ENCODE measurements around the gene CNTNAP5. TPM values are rescaled to one million over a fixed set of nuclear protein-coding genes. Genes with fewer than 3 reads are reported as not detected.

Gene CNTNAP5
- total RNA-seq, 2 experiments from 2014 or later: not detected

DNA sequence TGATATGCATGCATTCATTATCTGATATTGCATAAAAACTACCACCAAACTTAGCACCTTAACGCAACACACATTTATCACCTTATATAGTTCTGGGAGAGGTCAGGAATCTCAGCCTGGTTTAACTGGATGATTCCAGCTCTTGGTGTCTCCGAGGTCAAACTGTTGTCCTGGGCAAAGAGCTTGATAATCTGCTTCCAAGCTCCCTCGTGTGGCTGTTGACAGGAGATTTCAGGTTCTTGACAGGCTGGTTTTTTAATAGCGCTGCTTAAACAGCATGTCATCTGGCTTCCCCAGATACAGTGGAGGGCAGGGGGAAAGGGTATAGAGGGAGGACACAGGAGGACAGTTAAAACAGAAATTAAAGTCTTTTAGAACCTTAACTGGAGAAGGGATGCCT lies 785.0 kb downstream of the CNTNAP5 start:
- H3K9me3 ChIP-seq (ENCODE audit: control insufficient read depth in 1 of 2, insufficient read depth in 1 of 2, low read length in 2 of 2): peaks cover 0 to 5% of the 10 kb centered on the region in 2 experiments
- peaks cover 7% of the 10 kb centered on the region for H3K9me3 Mint-ChIP-seq
- no peaks in the 10 kb centered on the region for H3K27me3 Mint-ChIP-seq
- TF ChIP-seq, protein P1, sequence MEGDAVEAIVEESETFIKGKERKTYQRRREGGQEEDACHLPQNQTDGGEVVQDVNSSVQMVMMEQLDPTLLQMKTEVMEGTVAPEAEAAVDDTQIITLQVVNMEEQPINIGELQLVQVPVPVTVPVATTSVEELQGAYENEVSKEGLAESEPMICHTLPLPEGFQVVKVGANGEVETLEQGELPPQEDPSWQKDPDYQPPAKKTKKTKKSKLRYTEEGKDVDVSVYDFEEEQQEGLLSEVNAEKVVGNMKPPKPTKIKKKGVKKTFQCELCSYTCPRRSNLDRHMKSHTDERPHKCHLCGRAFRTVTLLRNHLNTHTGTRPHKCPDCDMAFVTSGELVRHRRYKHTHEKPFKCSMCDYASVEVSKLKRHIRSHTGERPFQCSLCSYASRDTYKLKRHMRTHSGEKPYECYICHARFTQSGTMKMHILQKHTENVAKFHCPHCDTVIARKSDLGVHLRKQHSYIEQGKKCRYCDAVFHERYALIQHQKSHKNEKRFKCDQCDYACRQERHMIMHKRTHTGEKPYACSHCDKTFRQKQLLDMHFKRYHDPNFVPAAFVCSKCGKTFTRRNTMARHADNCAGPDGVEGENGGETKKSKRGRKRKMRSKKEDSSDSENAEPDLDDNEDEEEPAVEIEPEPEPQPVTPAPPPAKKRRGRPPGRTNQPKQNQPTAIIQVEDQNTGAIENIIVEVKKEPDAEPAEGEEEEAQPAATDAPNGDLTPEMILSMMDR (IDR thresholded peaks at IDR 0.05): no peak
- H3K4me3 ChIP-seq (ENCODE audit: low read length): no peak overlapping the region
- H3K27ac Mint-ChIP-seq: no peak overlapping the region
- intact Hi-C loops (cut with DNase I, micrococcal nuclease): no loop called here
- no peak overlapping the region for H3K4me3 Mint-ChIP-seq
- no peak overlapping the region for H3K27ac ChIP-seq (ENCODE audit: low read depth in 1 of 2, low read length in 2 of 2)
- no peaks in the 10 kb centered on the region for H3K27me3 ChIP-seq (ENCODE audit: control insufficient read depth in 1 of 2, insufficient read depth in 2 of 2, low read length in 2 of 2)
- ChIA-PET POLR2A (no interaction called here), CTCF (no interaction called here)
- H3K36me3 Mint-ChIP-seq (ENCODE audit: low read depth): no peaks in the 10 kb centered on the region
- DNase-seq (no peak), ATAC-seq (ENCODE audit: poor library complexity) (no peak)
- no peaks in the 10 kb centered on the region for H3K36me3 ChIP-seq (ENCODE audit: insufficient read depth, low read length)
- no peaks in the 10 kb centered on the region for H3K4me1 ChIP-seq (ENCODE audit: insufficient read depth, low read length)
- H3K4me1 Mint-ChIP-seq (ENCODE audit: low read depth): no peaks in the 10 kb centered on the region

GRCh38 chr2:124814968-124815745 lies 790.1 kb downstream of the CNTNAP5 start:
- H3K4me1 Mint-ChIP-seq (ENCODE audit: low read depth): no peaks in the 10 kb centered on the region
- H3K27ac Mint-ChIP-seq: no peak overlapping the region
- Histone ChIP-seq H3K4me1 (ENCODE audit: insufficient read depth, low read length) (no peaks in the 10 kb centered on the region), H3K36me3 (ENCODE audit: insufficient read depth, low read length) (no peaks in the 10 kb centered on the region), H3K4me3 (ENCODE audit: low read length) (no peak overlapping the region), H3K9me3 (ENCODE audit: control insufficient read depth in 1 of 2, insufficient read depth in 1 of 2, low read length in 2 of 2) (peaks cover 0 to 5% of the 10 kb centered on the region in 2 experiments), H3K27me3 (ENCODE audit: control insufficient read depth in 1 of 2, insufficient read depth in 2 of 2, low read length in 2 of 2) (no peaks in the 10 kb centered on the region), H3K27ac (ENCODE audit: low read depth in 1 of 2, low read length in 2 of 2) (no peak overlapping the region)
- no peaks in the 10 kb centered on the region for H3K27me3 Mint-ChIP-seq
- ChIA-PET POLR2A (no interaction called here), CTCF (no interaction called here)
- intact Hi-C loops (cut with DNase I, micrococcal nuclease): no loop called here
- no peak for ATAC-seq (ENCODE audit: poor library complexity)
- peaks cover 8% of the 10 kb centered on the region for H3K9me3 Mint-ChIP-seq
- TF ChIP-seq, protein P1 (IDR thresholded peaks at IDR 0.05): no peak
- H3K36me3 Mint-ChIP-seq (ENCODE audit: low read depth): no peaks in the 10 kb centered on the region
- no peak for DNase-seq
- no peak overlapping the region for H3K4me3 Mint-ChIP-seq

GRCh38 chr2:124816007-124816406 lies 790.9 kb downstream of the CNTNAP5 start:
- Mint-ChIP-seq H3K36me3 (ENCODE audit: low read depth) (no peaks in the 10 kb centered on the region), H3K27ac (no peak overlapping the region), H3K9me3 (peaks cover 8% of the 10 kb centered on the region), H3K4me3 (no peak overlapping the region), H3K4me1 (ENCODE audit: low read depth) (no peaks in the 10 kb centered on the region), H3K27me3 (no peaks in the 10 kb centered on the region)
- no peaks in the 10 kb centered on the region for H3K36me3 ChIP-seq (ENCODE audit: insufficient read depth, low read length)
- DNase-seq: no peak
- CTCF ChIA-PET: no interaction called here
- intact Hi-C loops (cut with DNase I, micrococcal nuclease): no loop called here
- no peaks in the 10 kb centered on the region for H3K27me3 ChIP-seq (ENCODE audit: control insufficient read depth in 1 of 2, insufficient read depth in 2 of 2, low read length in 2 of 2)
- peaks cover 0 to 5% of the 10 kb centered on the region in 2 experiments for H3K9me3 ChIP-seq (ENCODE audit: control insufficient read depth in 1 of 2, insufficient read depth in 1 of 2, low read length in 2 of 2)
- H3K4me3 ChIP-seq (ENCODE audit: low read length): no peak overlapping the region
- H3K27ac ChIP-seq (ENCODE audit: low read depth in 1 of 2, low read length in 2 of 2): no peak overlapping the region
- H3K4me1 ChIP-seq (ENCODE audit: insufficient read depth, low read length): no peaks in the 10 kb centered on the region
- POLR2A ChIA-PET: no interaction called here
- TF ChIP-seq, protein P1 (IDR thresholded peaks at IDR 0.05): no peak
- ATAC-seq (ENCODE audit: poor library complexity): no peak
